GM18951 (cell line): ENCODE data around the gene DOP1B.

Experiments used
- POLR2A ChIP-seq: IDR thresholded peaks from 4 replicates; pipeline ENCODE4 v1.6.1; 2011; ENCODE audit warnings: mild to moderate bottlenecking; ENCODE audit not compliant: insufficient read length, insufficient read depth; ENCODE audit errors: extremely low read depth
- in situ Hi-C: fragments of 300-500 bp; cut with MboI; formaldehyde crosslinking; loops from one replicate; pipeline ENCODE4 v1.12.0; 2022; ENCODE audit warnings: low sequenced_read_pairs, mixed read lengths, inconsistent platforms; ENCODE audit not compliant: unreplicated experiment

Gene DOP1B

GRCh38 chr21:36156815-36157670 lies at the start of gene DOP1B:
DOP1B (plus strand) TSS chr21:36156824; CDS start chr21:36164734, 7,910 bp downstream.
- TF ChIP-seq POLR2A: peak; percentile 53
- in situ Hi-C loops: no loop called here

GRCh38 chr21:36109868-36110267 lies 46.8 kb upstream of the DOP1B start:
- in situ Hi-C loops: no loop called here
- TF ChIP-seq POLR2A: no peak

- TF ChIP-seq POLR2A: no peak
- in situ Hi-C loops: no loop called here
Observed at GRCh38 chr21:36111238-36111637, 45.4 kb upstream of the DOP1B start.

- no peak for TF ChIP-seq POLR2A
- in situ Hi-C loops: no loop called here
Observed at GRCh38 chr21:36113647-36114428, 42.8 kb upstream of the DOP1B start.

DNA sequence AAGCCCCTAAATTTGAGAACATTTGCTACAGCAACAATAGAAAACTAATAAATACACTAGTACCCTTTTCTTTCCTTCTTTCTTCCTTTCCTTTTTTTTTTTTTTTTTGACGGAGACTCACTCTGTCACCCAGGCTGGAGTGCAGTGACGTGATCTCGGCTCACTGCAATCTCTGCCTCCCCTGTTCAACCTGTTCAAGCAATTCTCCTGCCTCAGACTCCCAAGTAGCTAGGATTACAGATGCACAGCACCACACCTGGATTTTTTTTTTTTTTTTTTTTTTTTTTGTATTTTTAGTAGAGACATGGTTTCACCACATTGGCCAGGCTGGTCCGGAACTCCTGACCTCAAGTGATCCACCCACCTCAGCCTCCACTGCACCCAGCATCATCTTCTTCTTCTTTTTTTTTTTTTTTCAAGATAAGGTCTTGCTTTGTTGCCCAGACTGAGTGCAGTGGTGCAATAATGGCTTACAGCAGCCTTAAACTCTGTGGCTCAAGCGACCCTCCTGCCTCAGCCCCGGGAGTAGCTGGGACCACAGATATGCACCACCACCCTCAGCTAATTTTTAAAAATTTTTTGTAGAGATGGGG lies 41.4 kb upstream of the DOP1B start:
- no peak for TF ChIP-seq POLR2A
- in situ Hi-C loops: no loop called here

GRCh38 chr21:36117286-36117741 lies 39.3 kb upstream of the DOP1B start:
- in situ Hi-C loops: no loop called here
- no peak for TF ChIP-seq POLR2A

DNA sequence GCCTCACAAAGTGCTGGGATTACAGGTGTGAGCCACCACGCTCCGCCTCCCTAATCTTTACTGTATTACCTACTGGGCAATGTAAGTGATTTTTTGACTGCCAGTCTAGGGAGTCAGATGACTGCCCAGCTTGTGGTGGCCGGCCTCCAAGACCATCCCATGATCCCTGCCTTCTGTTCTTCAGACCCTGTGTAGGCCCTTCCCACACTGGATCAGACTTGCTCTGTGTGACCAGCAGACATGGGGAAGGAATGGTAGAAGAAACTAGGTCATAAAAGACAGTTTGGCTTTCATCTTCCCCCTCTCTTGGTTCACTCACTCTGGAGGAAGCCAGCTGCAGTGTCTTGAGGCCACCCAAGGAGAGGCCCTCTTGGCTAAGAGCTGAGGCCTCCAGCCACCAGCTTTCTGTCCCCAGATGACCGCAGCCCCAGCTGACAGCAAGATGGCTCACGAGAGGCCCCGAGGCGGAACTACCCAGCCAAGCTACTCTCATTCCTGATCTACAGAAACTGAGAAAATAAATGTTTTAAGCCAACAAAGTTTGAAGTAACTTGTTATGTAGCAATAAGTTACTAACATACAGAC lies 36.2 kb upstream of the DOP1B start:
- in situ Hi-C loops: no loop called here
- no peak for TF ChIP-seq POLR2A

DNA sequence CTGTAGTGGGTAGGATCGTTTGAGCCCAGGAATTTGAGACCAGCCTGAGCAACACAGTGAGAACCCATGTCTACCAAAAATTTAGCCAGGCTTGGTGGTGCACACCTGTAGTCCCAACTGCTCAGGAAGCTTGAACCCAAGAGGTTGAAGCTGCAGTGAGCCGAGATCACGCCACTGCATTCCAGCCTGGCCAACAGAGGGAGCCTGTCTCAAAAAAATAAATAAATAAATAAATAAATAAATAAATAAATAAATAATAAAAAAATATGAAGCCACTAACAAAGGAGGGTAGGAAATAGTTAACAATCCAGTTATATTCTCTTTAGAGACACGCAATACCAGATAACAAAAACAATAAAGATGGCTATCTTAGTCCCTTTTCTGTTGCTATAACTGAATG lies 33.6 kb upstream of the DOP1B start:
- no peak for TF ChIP-seq POLR2A
- in situ Hi-C loops: no loop called here

- TF ChIP-seq POLR2A: no peak
- in situ Hi-C loops: no loop called here
Observed at GRCh38 chr21:36124395-36124794, 32.2 kb upstream of the DOP1B start.

DNA sequence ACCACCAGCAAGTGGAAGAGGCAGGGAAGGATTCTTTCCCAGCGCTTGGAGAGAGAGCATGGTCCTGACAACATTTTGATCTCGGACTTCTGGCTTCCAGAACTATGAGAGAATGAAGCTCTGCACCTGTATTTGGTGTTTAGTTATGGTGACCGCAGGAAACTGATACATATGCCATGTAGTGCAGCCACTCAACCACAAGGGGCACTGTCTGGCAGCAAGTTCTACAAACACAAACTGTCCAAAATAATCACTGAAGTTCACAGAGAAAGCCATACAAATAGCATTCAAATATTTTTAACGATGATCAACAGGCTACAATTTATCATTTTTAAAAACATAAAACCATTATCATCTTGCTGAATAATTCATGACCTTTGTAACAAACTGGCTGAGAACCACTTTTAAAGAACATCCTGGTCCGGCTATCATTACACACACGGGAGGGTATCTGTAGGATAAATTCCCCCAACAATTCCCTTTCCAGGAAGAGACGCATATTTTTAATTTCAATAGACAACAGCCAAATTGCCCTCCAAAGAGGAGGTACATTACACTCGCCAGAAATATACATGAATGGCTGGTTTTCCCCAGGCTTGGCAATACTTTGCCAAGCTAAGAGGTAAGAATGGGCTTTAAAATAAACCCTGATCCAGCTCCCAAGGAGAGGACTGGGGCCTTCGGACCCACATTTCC lies 31.0 kb upstream of the DOP1B start:
- in situ Hi-C loops: no loop called here
- no peak for TF ChIP-seq POLR2A

DNA sequence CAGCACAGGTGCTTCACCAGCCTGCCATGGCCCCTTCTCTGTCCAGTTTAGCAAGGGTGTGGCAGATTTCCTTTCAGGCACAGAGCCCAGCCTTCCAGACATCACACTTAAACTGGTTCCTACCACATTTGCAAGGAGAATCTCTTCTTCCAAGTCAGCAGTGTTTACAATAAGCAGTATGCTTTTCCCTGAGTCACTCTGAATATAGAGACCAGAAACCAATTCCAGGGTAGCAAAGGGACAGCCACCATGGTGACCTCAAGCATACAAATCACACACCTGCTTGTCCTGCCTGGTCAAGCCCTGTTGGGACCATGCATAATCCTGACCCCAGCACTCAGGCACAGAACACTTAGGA lies 30.4 kb upstream of the DOP1B start:
- TF ChIP-seq POLR2A: no peak
- in situ Hi-C loops: no loop called here

DNA sequence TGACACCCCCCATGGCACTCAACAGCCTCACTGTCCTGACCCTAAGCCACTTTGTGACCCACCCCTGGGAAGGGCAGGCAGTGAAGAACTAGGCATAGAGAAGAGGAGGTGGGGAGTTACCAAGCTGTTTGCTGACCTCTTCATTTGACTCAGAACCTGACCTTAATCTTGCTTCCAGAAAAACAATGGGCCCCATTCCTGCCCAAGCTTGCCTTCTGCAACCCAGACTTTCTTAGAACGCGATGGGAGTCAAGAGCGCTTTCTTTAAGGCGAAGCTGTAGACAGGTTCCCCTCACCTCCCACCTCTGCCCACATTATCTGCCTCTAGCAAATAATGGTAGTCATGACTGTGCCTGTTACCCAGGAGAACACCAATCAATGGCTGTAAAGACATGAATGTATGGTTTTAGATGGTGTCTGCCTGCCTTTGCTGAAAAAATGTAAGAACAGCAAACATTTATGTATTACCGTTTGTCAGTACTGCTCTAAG lies 30.0 kb upstream of the DOP1B start:
- in situ Hi-C loops: no loop called here
- TF ChIP-seq POLR2A: no peak
